ENCODE results near the gene COPS7A.
A peak's percentile ranks its signal among the peaks of the same experiment; 100 is the strongest.

The COPS7A gene

GRCh38 chr12:6778574-6779550 lies 55.0 kb downstream of the COPS7A start (continued):
- TF ChIP-seq ZBTB11 (tag by site-specific recombination; conservative IDR thresholded peaks at IDR 0.05; ENCODE audit: low read depth) (peak; percentile 38), REST (tag by site-specific recombination; IDR thresholded peaks at IDR 0.05) (peak; percentile 78), ZBTB21 (tag by site-specific recombination; IDR thresholded peaks at IDR 0.05) (peak; percentile 54), ZBTB10 (tag by site-specific recombination; IDR thresholded peaks at IDR 0.05) (peak; percentile 84), ZFP3 (tag by site-specific recombination; IDR thresholded peaks at IDR 0.05; ENCODE audit: low read depth) (no peak), YY2 (tag by site-specific recombination; IDR thresholded peaks at IDR 0.05) (peak; percentile 46; the same call in 1 of the 2 replicates), ZNF610 (tag by site-specific recombination; IDR thresholded peaks at IDR 0.05; ENCODE audit: borderline replicate concordance) (no peak), HOXC10 (CRISPR knock-in tag; IDR thresholded peaks at IDR 0.05) (no peak), SETDB1 (IDR thresholded peaks at IDR 0.05; ENCODE audit: insufficient read length, low read length) (no peak), ZNF510 (tag by site-specific recombination; IDR thresholded peaks at IDR 0.05; ENCODE audit: insufficient replicate concordance) (no peak), ZNF155 (tag by site-specific recombination; IDR thresholded peaks at IDR 0.05) (no peak), OVOL3 (tag by site-specific recombination; IDR thresholded peaks at IDR 0.05) (no peak), ZBTB44 (tag by site-specific recombination; IDR thresholded peaks at IDR 0.05) (no peak), ZNF626 (tag by site-specific recombination; IDR thresholded peaks at IDR 0.05) (no peak), ZNF335 (tag by site-specific recombination; conservative IDR thresholded peaks at IDR 0.05) (peak; percentile 99), ZNF660 (tag by site-specific recombination; IDR thresholded peaks at IDR 0.05) (peak; percentile 80; the same call in 1 of the 2 replicates), ZNF701 (tag by site-specific recombination; IDR thresholded peaks at IDR 0.05) (no peak), REPIN1 (tag by site-specific recombination; IDR thresholded peaks at IDR 0.05; ENCODE audit: low read depth) (0 out of 2 replicates have a peak, but pooled peaks have one; percentile 48), PATZ1 (tag by site-specific recombination; IDR thresholded peaks at IDR 0.05) (peak; percentile 98), ZNF132 (tag by site-specific recombination; IDR thresholded peaks at IDR 0.05; ENCODE audit: borderline replicate concordance) (no peak), ZNF211 (tag by site-specific recombination; IDR thresholded peaks at IDR 0.05; ENCODE audit: low read depth) (no peak), ZNF747 (tag by site-specific recombination; IDR thresholded peaks at IDR 0.05) (no peak), GFI1B (tag by site-specific recombination; IDR thresholded peaks at IDR 0.05) (no peak; the same call in 1 of the 2 replicates), SCRT1 (tag by site-specific recombination; IDR thresholded peaks at IDR 0.05; ENCODE audit: borderline replicate concordance) (no peak), ZNF121 (tag by site-specific recombination; IDR thresholded peaks at IDR 0.05) (0 out of 2 replicates have a peak, but pooled peaks have one; percentile 23)
